MM.1S (cell line): ENCODE data around the gene PPIG.

Experiments
- DNase-seq: peaks from one replicate; pipeline ENCODE4 v3.0.0-alpha.2; 2015
- H2AFZ ChIP-seq: fragments of 300-600 bp; sonication (generic); 2 replicates; pipeline ENCODE4 v1.6.0; 2016; ENCODE audit warnings: antibody characterized with exemption, low read length
- H3F3A ChIP-seq: fragments of 300-600 bp; sonication (generic); 2 replicates; pipeline ENCODE4 v1.6.1; 2016; ENCODE audit warnings: mild to moderate bottlenecking, antibody characterized with exemption, low read length, moderate library complexity, mixed read lengths; ENCODE audit not compliant: insufficient read depth
- H3K27ac ChIP-seq: fragments of 300-600 bp; sonication (generic); 2 replicates; pipeline ENCODE4 v1.5.1; 2016; ENCODE audit warnings: mild to moderate bottlenecking, low read length
- H3K27me3 ChIP-seq: fragments of 300-600 bp; sonication (generic); replicated peaks from 2 replicates; pipeline ENCODE4 v1.6.0; 2016; ENCODE audit warnings: low read length; ENCODE audit not compliant: insufficient read depth
- H3K36me3 ChIP-seq: fragments of 300-600 bp; sonication (generic); replicated peaks from 2 replicates; pipeline ENCODE4 v1.6.1; 2016; ENCODE audit warnings: mild to moderate bottlenecking, low read length, mixed read lengths; ENCODE audit not compliant: insufficient read depth
- H3K4me1 ChIP-seq: fragments of 300-600 bp; sonication (generic); 2 replicates; pipeline ENCODE4 v1.6.1; 2016; ENCODE audit warnings: low read length, mixed read lengths
- H3K4me2 ChIP-seq: fragments of 300-600 bp; sonication (generic); 2 replicates; pipeline ENCODE4 v1.6.0; 2016; ENCODE audit warnings: low read depth, low read length
- H3K4me3 ChIP-seq: fragments of 300-600 bp; sonication (generic); 2 replicates; pipeline ENCODE4 v1.5.1; 2016; ENCODE audit warnings: low read length, mixed read lengths
- H3K79me2 ChIP-seq: fragments of 300-600 bp; sonication (generic); 2 replicates; pipeline ENCODE4 v1.6.1; 2016; ENCODE audit warnings: mixed run types, low read length, mixed read lengths
- H3K9ac ChIP-seq: fragments of 300-600 bp; sonication (generic); 2 replicates; pipeline ENCODE4 v1.6.1; 2016; ENCODE audit warnings: low read length, mixed read lengths
- H3K9me2 ChIP-seq: fragments of 300-600 bp; sonication (generic); replicated peaks from 2 replicates; pipeline ENCODE4 v1.6.1; 2016; ENCODE audit warnings: mild to moderate bottlenecking, low read length, mixed read lengths; ENCODE audit not compliant: insufficient read depth
- H3K9me3 ChIP-seq: fragments of 300-600 bp; sonication (generic); replicated peaks from 2 replicates; pipeline ENCODE4 v1.6.1; 2016; ENCODE audit warnings: mild to moderate bottlenecking, low read length, mixed read lengths; ENCODE audit not compliant: insufficient read depth
- H4K20me1 ChIP-seq: fragments of 300-600 bp; sonication (generic); 2 replicates; pipeline ENCODE4 v1.6.1; 2016; ENCODE audit warnings: mild to moderate bottlenecking, low read length, moderate library complexity, mixed read lengths; ENCODE audit not compliant: insufficient read depth
- EZH2 ChIP-seq: fragments of 300-600 bp; sonication (generic); optimal IDR thresholded peaks from 2 replicates; pipeline ENCODE3; 2017; ENCODE audit warnings: low read depth, mild to moderate bottlenecking, antibody characterized with exemption, low read length, mixed read lengths
- EZH2phosphoT487 ChIP-seq: fragments of 300-600 bp; sonication (generic); IDR thresholded peaks from 2 replicates; pipeline ENCODE4 v1.6.1; 2018; ENCODE audit warnings: antibody characterized with exemption, low read length
- TF ChIP-seq, protein P1 (sequence below): fragments of 300-600 bp; sonication (generic); IDR thresholded peaks from 2 replicates; pipeline ENCODE4 v1.5.1; 2016; ENCODE audit warnings: antibody characterized with exemption, low read length, mixed read lengths

The PPIG gene

DNA sequence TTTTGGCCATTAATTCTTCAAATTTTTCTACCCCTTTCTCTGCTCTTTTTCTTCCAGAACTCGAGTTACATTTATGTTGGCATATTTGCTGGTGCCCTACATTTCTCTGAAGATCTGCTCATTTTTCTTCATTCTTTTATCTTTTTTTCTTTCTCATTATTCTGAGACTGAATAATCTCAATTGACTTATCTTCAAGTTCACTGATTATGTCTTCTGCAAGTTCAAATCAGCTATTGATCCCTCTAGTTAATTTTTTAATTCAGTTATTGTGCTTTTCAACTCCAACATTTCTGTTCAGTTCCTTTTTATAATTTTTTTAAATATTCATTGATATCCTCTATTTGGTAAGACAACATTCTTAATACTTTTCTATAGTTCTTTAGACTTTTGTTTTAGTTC is 106.8 kb downstream of the PPIG start:
- no peak for DNase-seq
- Histone ChIP-seq H4K20me1 (no peaks in the 10 kb centered on the region), H3K36me3 (no peaks in the 10 kb centered on the region), H2AFZ (no peak overlapping the region), H3K79me2 (no peaks in the 10 kb centered on the region), H3F3A (no peaks in the 10 kb centered on the region), H3K9me3 (no peaks in the 10 kb centered on the region), H3K27ac (no peak overlapping the region), H3K4me3 (no peak overlapping the region), H3K4me2 (no peak overlapping the region), H3K9ac (no peak overlapping the region), H3K9me2 (no peaks in the 10 kb centered on the region), H3K4me1 (peaks cover 5% of the 10 kb centered on the region; the same call in 1 of the 2 replicates), H3K27me3 (no peaks in the 10 kb centered on the region)
- TF ChIP-seq EZH2phosphoT487, result no peak
- TF ChIP-seq, protein P1, sequence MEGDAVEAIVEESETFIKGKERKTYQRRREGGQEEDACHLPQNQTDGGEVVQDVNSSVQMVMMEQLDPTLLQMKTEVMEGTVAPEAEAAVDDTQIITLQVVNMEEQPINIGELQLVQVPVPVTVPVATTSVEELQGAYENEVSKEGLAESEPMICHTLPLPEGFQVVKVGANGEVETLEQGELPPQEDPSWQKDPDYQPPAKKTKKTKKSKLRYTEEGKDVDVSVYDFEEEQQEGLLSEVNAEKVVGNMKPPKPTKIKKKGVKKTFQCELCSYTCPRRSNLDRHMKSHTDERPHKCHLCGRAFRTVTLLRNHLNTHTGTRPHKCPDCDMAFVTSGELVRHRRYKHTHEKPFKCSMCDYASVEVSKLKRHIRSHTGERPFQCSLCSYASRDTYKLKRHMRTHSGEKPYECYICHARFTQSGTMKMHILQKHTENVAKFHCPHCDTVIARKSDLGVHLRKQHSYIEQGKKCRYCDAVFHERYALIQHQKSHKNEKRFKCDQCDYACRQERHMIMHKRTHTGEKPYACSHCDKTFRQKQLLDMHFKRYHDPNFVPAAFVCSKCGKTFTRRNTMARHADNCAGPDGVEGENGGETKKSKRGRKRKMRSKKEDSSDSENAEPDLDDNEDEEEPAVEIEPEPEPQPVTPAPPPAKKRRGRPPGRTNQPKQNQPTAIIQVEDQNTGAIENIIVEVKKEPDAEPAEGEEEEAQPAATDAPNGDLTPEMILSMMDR, result no peak
- TF ChIP-seq EZH2, result no peak
